ENCODE results near the gene ATR.
"Not testable (repeated sequence)": the region's sequence is repeated elsewhere in the genome, so short reads cannot be mapped to it uniquely, and the experiment has no call there.

The ATR gene

DNA sequence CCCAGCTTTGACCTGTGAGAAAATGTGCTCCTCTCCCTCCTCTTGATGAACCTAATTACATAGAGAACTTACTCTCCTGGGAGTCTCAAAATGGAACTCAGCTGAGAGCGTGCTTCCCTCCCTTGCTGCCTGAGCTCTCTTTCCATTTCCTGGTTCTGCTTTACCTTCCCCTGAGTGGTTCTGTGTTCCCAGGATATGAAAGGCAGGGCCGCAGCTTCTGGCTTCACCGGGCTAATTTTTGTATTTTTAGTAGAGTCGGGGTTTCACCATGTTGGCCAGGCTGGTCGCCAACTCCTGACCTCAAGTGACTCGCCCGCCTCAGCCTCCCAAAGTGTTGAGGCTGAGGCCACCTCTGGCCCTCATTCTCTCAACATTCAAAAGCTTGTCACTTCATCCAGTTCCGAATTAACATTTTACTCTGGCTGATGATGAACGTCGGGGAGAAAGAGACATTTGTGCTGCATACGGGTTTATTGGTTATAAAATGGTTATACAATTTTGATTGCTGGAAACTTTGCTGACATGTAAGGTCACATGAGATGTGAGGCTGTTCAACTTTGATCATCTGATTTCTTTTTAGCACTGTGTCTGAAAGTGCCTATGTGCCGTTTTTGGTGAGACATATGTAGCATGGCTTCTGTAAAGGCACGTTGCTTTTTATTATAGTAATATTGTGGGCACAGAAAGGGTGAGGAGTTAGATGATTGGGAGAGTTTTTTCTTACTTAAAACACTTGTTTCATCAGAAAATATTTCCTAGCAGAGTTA, 24.3 kb upstream of the ATR start:
- no peak overlapping the region for H3K4me3 Mint-ChIP-seq

DNA sequence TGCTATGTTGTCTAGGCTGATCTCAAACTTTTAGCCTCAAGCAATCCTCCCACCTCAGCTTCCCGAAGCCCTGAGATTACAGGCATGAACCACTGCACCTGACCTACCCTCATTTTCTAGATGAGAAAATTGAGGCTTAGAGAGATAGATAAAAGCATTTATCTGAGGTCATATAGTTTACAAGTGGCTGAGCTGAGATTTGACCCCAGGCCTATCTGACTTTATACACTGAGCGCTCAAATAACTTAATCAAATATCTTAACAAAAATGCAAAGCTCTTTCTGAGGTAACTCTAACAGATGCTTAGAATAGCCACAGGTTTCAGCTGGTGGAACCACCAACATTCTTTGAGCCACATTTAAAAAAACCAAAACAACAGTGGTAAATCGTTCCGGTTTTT, 23.2 kb upstream of the ATR start:
- Mint-ChIP-seq H3K4me3 (no peak overlapping the region), H3K27me3 (no peaks in the 10 kb centered on the region), H3K4me1 (peaks cover 5% of the 10 kb centered on the region), H3K9me3 (no peaks in the 10 kb centered on the region), H3K36me3 (no peaks in the 10 kb centered on the region), H3K27ac (no peak overlapping the region)
- ATAC-seq: no peak

More for the DNA sequence above, 24.3 kb upstream of the ATR start:
- Mint-ChIP-seq H3K4me1 (no peaks in the 10 kb centered on the region), H3K27ac (no peak overlapping the region), H3K36me3 (no peaks in the 10 kb centered on the region), H3K9me3 (no peaks in the 10 kb centered on the region), H3K27me3 (no peaks in the 10 kb centered on the region)
- no peak for ATAC-seq

DNA sequence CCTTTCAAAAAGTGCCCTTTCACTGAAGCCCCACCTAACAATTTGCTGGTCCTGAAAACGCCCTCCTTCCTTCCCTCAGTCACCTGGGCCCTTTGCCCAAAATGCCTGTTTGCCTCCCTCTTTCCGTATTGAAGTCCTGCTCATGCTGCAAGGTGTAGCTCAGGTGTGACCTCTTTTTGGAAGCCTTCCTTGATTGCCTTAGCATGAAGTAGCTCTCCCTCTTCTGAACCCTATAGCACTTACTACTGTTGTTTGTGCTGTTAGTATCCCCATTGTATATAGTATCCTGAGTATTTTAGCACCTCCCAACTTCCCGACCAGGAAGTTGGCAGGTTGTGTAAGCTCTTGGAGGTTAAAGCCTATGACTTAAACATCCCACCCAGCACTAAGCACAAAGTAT, 19.4 kb upstream of the ATR start:
- Mint-ChIP-seq H3K27ac (no peak overlapping the region), H3K27me3 (peaks cover 9% of the 10 kb centered on the region), H3K4me1 (peaks cover 6% of the 10 kb centered on the region), H3K4me3 (no peak overlapping the region), H3K36me3 (no peaks in the 10 kb centered on the region), H3K9me3 (no peaks in the 10 kb centered on the region)
- ATAC-seq: no peak

DNA sequence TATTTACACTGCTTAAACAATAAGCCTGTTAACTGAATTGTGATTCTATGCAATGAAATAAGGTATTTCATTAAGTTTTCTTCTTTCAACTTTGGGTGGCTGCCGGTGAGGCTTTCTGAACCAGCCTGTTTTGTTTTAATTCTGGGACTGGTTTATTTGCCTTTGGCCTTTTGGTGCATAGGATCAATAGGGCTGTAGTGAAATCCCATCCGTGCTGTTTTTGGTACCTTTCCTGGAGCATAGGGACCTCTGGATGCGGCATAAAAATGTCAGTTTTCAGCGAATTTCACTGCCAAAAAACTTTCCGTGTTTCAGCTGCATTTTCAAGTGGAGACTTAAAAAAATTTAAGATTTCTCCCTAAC, 18.2 kb upstream of the ATR start:
- Mint-ChIP-seq H3K9me3 (no peaks in the 10 kb centered on the region), H3K27ac (peak overlapping the region; percentile 44), H3K27me3 (peaks cover 9% of the 10 kb centered on the region), H3K36me3 (no peaks in the 10 kb centered on the region), H3K4me3 (peak overlapping the region; percentile 91), H3K4me1 (peaks cover 6% of the 10 kb centered on the region)
- ATAC-seq: no peak

DNA sequence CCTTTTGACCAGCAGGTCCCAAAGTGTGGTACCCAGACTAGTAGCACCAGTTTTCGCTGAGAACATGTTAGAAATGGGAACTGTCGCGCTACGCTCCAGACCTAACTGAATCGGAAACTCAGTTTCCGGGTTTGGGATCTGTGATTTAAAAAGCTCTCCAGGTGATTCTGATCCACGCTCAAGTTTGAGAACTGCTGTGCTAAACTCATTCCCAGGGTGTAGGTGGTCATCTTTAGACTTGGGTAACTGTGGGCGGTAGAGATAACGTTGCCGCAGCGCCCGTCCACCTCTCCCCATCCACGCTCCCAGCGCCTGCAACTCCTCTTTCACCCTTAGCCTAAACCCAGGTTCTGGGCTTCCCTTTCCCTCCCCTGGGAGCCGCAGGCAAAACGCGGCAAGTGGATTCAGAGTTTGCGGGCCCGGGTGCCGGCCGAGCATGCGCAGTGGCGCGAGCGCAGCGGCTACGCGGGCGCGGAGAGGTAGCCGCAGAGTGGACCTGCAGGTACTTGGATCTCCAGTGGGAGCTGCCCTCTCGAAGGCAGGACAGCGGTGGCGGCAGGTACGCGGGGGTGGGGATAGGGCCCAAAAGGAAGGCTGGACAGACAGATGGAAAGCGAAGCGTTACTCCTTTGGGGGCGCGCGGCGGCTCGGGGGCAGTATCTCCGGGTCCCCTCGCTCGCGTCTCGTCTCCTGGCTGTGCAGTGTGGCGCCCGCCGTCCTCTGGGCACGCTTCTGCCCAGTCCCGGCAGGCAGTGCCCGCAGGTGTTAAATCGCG, 17.6 kb upstream of the ATR start, which contains the start of gene PLS1:
PLS1 (plus strand) TSS at position 443 of the 775 bp plus-strand sequence. CDS start 67,845 bp downstream, outside the sequence.
- Mint-ChIP-seq H3K4me3 (peak within 1 kb of the TSS; percentile 91), H3K9me3 (no peaks in the 10 kb centered on the region), H3K4me1 (peaks cover 6% of the 10 kb centered on the region), H3K27me3 (peaks cover 9% of the 10 kb centered on the region), H3K36me3 (no peaks in the 10 kb centered on the region), H3K27ac (peak within 1 kb of the TSS; percentile 44)
- peak; percentile 87 for ATAC-seq

DNA sequence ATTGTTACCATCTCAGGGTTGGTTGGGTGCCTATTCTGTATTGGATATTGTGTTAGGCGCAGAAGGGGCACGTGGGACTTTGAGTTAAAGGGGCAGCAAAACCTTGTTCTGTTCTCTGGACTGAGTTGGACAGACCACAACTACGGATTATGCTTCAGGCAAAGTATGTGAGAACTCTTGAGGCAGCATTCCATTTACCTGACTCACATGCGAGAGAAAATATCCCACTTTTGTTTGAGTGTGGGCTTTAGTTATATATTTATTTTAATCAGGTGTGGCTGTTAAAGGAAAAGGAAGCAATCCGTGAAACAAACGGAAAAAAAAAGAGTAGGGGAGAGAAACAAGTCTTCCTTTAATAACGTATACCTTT, 17.0 kb upstream of the ATR start:
- Mint-ChIP-seq H3K36me3 (no peaks in the 10 kb centered on the region), H3K4me3 (peak overlapping the region; percentile 91), H3K9me3 (no peaks in the 10 kb centered on the region), H3K27ac (peak overlapping the region; percentile 44), H3K4me1 (peaks cover 6% of the 10 kb centered on the region), H3K27me3 (peaks cover 9% of the 10 kb centered on the region)
- no peak for ATAC-seq

DNA sequence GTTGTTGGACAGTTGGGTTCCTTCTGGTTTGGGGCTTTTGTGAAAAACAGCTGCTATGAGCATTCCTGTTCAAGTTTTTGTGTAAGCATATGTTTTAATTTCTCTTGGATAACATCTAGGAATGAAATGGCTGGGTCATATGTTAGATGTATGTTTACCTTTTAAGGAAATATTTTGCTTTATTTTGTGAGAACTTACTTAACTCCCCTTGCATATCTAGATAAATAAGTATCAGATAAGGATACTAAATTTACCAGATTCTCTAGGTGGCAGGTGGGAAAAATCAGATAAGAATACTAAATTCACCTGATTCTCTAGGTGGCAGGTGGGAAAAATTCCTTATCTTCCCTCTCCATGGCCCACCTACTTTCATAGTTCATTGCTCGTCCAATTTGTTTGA, 16.6 kb upstream of the ATR start:
- H3K27ac Mint-ChIP-seq: no peak overlapping the region
- H3K4me3 Mint-ChIP-seq: no peak overlapping the region
- H3K27me3 Mint-ChIP-seq: peaks cover 9% of the 10 kb centered on the region
- H3K9me3 Mint-ChIP-seq: no peaks in the 10 kb centered on the region
- no peak for ATAC-seq
- peaks cover 6% of the 10 kb centered on the region for H3K4me1 Mint-ChIP-seq
- no peaks in the 10 kb centered on the region for H3K36me3 Mint-ChIP-seq

DNA sequence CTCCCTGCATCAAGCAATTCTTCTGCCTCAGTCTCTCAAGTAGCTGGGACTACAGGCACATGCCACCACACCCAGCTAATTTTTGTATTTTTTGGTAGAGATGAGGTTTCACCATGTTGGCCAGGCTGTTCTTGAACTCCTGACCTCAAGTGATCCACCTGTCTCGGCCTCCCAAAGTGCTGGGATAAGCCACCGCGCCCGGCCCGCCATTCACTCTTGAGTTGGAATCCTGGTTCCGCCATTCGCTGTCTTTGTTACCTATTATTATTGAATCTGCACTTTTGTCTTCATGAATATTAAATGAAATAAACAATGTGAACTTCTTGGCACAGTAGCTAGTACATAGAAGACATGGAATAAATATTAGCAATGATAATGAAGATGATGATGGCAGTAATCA, 13.7 kb upstream of the ATR start:
- H3K36me3 Mint-ChIP-seq, H3K27ac Mint-ChIP-seq, H3K27me3 Mint-ChIP-seq, H3K4me3 Mint-ChIP-seq, ATAC-seq, H3K4me1 Mint-ChIP-seq, H3K9me3 Mint-ChIP-seq: not testable (repeated sequence)

DNA sequence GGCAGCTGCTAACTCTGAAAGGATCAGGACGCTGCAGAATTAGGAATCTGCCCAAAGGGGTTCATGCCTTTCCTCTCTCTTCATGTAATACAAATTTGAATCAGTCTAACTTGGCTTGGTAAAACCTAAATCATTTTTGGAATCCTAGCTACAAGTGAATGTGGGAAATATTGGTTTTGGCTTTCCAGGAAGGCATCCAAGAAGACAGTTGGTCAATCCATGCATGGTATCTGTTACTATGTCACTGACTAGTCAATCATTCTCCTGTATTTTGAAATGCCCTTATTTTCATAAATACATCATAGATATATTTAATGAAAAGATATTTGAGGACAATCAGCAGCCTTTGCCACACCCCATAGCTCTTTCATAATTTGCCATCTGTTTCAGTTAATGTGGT, 10.2 kb upstream of the ATR start:
- Mint-ChIP-seq H3K27ac (no peak overlapping the region), H3K4me1 (no peaks in the 10 kb centered on the region), H3K4me3 (no peak overlapping the region), H3K9me3 (no peaks in the 10 kb centered on the region), H3K36me3 (no peaks in the 10 kb centered on the region), H3K27me3 (no peaks in the 10 kb centered on the region)
- no peak for ATAC-seq

DNA sequence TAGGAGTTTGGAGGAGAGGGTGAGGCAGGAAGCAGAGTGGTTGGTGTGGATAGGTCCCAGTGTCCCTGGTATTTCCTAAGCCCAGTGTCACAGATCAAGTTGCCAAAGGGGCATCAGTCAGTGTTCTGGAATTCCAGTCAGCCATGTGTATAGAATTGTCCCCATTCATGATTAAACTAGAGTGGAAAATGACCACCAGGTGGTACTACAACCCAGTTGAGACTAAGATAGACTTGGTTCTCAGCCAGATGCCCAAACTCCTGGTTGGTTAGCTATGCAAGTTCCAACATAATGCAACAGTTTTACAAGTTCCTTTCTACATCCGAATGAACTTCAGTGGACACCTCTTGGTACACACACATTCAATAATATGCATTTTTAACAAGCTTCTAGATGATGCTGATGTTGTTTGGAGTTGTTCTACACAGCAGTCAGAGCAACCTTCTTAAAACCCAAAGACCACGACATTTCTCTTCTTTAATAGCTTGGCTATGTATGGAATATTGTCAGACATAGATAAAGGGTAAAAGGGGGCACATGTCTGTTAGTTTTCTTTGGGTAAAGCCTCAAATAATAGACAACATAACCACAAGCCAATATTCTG, 8.4 kb upstream of the ATR start:
- Mint-ChIP-seq H3K27ac (no peak overlapping the region), H3K4me3 (no peak overlapping the region), H3K27me3 (no peaks in the 10 kb centered on the region), H3K36me3 (no peaks in the 10 kb centered on the region), H3K9me3 (no peaks in the 10 kb centered on the region), H3K4me1 (no peaks in the 10 kb centered on the region)
- ATAC-seq: peak; percentile 64

DNA sequence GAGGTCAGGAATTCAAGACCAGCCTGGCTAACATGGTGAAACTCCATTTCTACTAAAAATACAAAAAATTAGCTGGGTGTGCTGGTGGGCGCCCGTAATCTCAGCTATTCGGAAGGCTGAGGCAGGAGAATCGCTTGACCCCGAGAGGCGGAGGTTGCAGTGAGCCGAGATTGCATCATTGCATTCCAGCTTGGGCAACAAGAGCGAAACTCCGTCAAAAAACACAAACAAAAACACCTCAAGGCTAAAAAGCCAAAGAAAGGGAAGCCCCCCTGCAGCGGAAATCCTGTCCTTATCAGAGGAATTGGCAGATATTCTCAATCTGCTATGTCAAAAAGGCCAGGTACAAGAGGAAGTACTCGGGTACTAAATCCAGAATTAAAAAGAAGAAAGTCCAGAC, 2.5 kb upstream of the ATR start:
- not testable (repeated sequence) for H3K27ac Mint-ChIP-seq, ATAC-seq, H3K36me3 Mint-ChIP-seq, H3K9me3 Mint-ChIP-seq, H3K4me3 Mint-ChIP-seq, H3K27me3 Mint-ChIP-seq
- peaks cover 26% of the 10 kb centered on the region for H3K4me1 Mint-ChIP-seq

DNA sequence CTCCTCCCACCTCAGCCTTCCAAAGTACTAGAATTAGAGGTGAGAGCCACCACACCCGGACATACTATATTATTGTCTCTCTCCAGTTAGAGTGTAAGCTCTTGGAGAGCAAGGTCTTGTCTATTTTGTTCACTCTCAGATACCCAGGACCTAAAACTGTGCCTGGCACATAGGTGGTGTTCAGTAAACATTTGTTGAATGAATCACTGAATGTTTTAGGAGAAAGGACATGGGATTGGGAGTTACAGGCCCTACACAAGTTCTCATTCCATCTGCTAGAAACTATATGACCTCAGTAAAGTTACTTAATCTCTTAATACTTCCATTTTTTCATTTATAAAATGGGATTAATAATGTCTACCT, 1.5 kb upstream of the ATR start:
- peak overlapping the region; percentile 98 for H3K4me3 Mint-ChIP-seq
- no peak for ATAC-seq

DNA sequence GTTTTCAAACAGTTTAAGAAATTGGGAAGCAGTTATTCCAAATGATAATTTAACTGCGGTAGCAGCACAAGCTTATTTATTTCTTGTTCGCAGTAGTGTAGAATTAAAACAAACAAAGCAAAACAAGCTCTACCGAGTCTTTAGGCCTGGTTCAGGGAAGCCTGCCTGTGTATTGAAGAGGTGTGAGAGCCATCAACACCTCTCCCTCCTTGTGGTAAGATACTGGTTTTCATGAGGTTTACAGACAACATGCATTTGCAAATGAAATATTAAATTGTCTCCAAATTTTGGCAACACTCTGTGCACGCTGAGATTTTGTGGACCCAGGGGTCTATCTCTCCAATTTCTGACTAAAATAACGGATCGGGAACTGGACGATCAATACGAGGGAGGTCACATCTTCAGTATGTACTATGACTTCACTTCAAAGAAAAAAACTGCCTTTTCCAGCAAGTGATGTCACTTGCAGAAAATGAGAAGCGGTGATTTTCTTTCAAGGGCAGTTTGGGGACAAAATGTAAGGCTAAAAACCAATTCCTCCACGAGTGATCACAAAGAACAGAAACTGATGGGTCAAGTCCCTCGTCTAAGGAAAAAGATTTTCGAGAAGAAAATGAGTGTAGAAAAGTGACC, 721 bp downstream of the ATR start:
- Mint-ChIP-seq H3K27ac (peak overlapping the region; percentile 91), H3K9me3 (no peaks in the 10 kb centered on the region), H3K4me3 (peak overlapping the region; percentile 98), H3K36me3 (peaks cover 15% of the 10 kb centered on the region), H3K27me3 (no peaks in the 10 kb centered on the region), H3K4me1 (peaks cover 50% of the 10 kb centered on the region)
- ATAC-seq: no peak

More for the DNA sequence above, 1.5 kb upstream of the ATR start:
- Mint-ChIP-seq H3K36me3 (peaks cover 9% of the 10 kb centered on the region), H3K9me3 (no peaks in the 10 kb centered on the region), H3K4me1 (peaks cover 36% of the 10 kb centered on the region), H3K27ac (peak overlapping the region; percentile 91), H3K27me3 (no peaks in the 10 kb centered on the region)

DNA sequence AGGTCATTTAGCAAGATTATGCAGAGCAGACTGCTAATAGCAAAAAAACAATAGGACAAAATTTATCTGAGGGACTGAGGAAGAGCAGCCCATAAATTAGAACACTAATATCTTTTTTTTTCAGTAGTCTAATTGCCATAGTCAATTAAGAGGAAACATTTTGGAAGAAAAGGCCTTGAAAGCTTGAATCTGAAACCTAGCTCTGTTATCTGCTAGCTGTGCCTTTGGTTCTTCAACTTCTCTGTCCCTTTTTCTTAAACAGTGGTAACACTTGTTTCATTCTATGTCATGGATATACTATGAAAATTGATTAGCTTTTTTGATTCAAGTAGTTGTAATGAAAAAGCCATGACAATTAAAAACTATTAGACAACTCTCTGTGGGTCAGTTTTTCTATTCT, 1.7 kb downstream of the ATR start:
- no peaks in the 10 kb centered on the region for H3K27me3 Mint-ChIP-seq
- ATAC-seq: no peak
- peak overlapping the region; percentile 70 for H3K27ac Mint-ChIP-seq
- H3K36me3 Mint-ChIP-seq: peaks cover 15% of the 10 kb centered on the region
- peaks cover 50% of the 10 kb centered on the region for H3K4me1 Mint-ChIP-seq
- peak overlapping the region; percentile 98 for H3K4me3 Mint-ChIP-seq
- no peaks in the 10 kb centered on the region for H3K9me3 Mint-ChIP-seq

DNA sequence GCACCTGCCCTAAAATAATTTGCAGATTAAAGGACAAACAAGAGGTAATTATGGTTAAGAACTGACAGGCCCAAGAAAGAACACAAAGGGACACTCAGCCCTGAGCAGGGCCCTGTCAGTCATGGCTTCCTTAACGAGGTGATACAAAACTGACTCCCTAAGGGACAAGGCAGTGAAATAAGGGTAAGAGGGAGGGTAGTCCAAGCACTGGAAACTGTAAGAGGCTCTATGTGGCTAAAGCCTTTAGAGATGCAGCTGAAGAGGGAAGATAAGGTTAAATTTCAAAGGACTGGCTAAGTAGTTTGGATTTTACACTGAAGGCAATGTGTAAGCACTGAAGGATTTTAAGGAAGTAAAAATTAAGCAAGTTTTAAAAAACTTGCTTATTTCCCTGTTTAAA, 3.9 kb downstream of the ATR start:
- Mint-ChIP-seq H3K27ac (no peak overlapping the region), H3K4me3 (no peak overlapping the region), H3K27me3 (no peaks in the 10 kb centered on the region), H3K36me3 (peaks cover 23% of the 10 kb centered on the region), H3K9me3 (no peaks in the 10 kb centered on the region), H3K4me1 (peaks cover 45% of the 10 kb centered on the region)
- ATAC-seq: no peak

All from stimulated activated memory B cell treated with anti-CD40 and anti-IgM and Interleukin-4, amounts not matched to agents 10 μg/mL and 1 μg/mL and 100 μg/mL, for 72 hours (primary cell).